Measurements from ENCODE around the gene TENM4.

GRCh38 chr11:79331203-79331901, 109.5 kb downstream of the TENM4 start:
- no peak for TF ChIP-seq POLR2AphosphoS5 (IDR thresholded peaks at IDR 0.05)
- no peak for TF ChIP-seq CTCF (IDR thresholded peaks at IDR 0.05)
- TF ChIP-seq EP300 (IDR thresholded peaks at IDR 0.05) = no peak
